ENCODE results near the gene MAPKAP1. TPM values are rescaled to one million over a fixed set of nuclear protein-coding genes. Genes with fewer than 3 reads are reported as not detected.
"Not testable (repeated sequence)": the region's sequence is repeated elsewhere in the genome, so short reads cannot be mapped to it uniquely, and the experiment has no call there.

The MAPKAP1 gene
- total RNA-seq, 1 experiment from 2014 or later = 148 TPM

DNA sequence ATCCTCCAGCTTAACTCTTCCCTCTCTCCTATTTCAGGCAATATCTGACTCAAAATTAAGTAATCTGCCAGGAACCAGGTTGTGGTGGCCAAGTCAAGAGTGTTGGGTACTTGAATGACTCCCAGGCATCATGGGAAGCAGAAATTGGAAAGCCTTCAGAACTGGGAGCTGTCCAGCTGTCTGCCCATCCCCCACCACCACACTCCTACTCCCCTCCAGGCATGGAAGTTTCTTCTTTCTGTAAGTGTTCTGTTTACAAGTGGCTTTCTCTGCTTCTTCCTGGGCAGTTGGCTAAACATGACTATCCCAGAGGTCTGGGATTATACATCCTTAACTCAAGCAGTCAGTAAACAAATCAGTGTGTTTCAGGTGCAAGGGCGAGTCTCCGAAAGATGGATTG is 25.6 kb upstream of the MAPKAP1 start:
- no peak for DNase-seq (ENCODE audit: low read depth)

DNA sequence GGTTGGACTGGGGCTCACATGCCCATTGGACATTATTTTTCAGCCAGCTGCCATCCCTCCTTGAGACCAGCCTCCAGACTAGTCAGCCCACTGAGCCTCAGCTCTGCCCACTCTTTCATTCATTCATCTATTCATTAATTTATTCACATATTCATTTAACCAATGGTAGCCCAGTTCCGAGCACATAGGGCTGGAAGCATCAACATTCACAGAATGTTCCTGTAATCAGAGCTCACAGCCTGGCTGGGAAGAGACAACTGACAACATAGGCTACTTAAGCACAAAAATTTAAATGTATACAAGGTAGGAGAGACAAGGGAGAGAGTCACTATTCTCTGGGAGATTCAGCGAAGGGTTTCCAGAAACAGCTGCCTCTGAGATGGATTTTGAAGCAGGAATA is 23.2 kb upstream of the MAPKAP1 start:
- no peak for DNase-seq (ENCODE audit: low read depth)

DNA sequence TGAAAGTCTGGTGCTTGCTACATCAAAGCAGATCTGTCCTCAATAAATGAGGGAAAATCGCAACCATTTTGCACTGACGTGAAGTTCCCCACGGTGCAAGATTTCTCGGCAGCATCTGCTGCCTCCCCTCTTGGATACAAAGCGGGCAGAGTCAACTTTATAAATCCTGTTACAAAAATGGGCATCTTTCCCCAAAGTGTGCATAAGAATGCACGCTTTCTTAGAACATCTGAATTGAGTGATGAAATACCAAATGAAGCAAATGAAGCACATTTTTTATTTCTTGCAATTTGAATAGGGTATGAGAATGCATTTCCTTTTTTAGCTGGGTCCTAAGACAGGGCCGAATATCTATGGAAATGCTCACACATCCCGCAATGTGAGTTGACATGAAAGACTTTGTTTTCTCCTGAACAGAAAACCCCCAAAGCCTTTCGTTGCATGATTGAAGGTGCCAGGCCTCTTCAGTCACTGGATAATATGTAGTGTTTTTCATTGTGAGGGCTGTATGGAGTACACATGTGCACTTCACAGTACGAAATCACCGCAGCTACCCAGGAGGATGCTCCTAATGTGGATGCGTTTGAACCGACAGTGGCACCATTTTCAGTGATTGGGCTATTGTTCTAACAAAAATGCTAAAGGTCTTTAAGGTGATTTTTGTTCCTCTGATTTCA is 19.6 kb upstream of the MAPKAP1 start:
- DNase-seq (ENCODE audit: low read depth) = no peak

DNA sequence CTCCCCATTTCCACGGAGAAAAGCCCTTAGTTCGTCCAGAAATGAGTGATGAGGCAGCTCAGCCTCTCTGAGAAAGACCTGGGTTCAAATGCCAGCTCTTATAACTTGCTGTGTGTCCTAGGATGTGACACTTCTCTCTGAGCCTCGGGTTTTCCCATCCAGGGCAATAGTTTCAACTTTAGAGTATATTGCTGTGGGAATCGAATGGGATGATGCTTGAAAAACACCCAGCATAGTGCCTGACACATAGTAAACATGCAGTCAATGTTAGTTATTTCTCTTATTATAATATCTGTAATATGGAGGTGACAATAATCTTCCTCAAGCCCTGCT is 430 bp upstream of the MAPKAP1 start:
- no peak for DNase-seq (ENCODE audit: low read depth)

DNA sequence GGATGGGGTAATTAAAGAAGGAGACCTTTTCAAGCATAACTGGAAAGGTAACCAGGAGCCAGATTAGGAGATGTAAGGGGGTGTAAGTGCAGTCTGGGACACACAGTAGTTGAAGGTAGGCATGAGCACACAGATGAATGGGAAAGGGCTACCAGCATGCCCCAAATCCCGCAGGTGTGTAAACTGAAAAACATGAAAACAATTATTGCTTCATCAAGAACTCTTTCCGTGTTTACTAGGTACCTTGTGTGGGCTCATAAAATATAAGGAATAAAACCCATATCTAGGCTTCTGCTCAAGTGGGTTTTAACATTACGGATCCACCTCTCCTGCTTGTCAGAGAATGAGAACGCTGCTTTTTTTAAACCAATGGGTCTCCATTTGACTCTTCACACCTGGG is 1.1 kb downstream of the MAPKAP1 start:
- DNase-seq (ENCODE audit: low read depth) = no peak

DNA sequence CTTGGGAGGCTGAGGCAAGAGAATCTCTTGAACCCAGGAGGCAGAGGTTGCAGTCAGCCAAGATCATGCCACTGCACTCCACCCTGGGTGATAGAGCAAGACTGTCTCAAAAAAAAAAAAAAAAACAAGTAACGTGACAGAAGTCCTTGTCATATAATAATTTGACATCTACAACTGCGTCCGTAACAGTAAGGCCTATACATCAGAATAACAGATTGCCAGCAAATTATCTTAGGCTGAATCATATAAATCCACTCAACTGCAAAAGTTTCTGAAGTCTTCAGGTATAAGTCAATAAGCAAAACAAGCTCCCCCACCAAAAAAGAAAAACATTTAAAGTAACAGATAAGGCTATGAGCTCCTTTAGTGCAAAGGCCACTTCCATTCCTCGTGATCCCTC is 3.3 kb downstream of the MAPKAP1 start:
- no peak for DNase-seq (ENCODE audit: low read depth)

DNA sequence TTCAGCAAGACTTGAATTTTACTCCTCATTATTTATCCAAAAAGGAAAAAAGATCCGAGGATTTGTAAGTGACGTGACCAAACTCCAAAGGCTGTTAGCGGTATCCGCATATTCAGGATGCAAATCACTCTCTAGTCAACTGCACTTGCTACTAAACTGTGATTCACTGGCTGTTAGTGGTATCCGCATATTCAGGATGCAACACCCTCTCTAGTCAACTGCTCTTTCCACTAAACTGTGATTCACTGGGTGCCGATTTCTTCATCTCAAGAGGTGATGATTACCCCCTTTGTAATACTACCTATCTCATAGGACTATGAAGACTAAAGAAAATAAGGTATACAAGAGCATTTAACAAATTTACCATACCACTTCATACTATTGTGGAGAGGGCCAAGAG is 5.7 kb downstream of the MAPKAP1 start:
- DNase-seq (ENCODE audit: low read depth) = peak; percentile 90

DNA sequence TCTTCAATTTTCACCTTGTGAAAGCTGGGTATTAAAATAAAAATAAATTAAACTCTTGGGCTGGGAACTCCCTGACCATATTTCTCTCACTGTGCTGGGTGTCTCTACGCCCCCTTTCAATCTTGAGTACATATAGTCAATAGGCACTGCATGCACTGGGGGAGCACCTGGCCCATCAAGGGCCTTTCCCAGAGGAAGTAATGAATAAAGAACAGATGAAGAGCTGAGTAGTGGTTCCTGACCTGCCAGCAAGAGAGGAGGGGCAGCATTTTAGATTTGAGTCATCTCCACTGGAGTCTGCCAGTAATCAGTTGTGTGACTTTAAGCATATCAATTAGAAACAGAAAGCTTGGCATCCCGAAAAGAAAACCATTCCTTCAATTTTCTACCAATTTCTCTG is 6.2 kb downstream of the MAPKAP1 start:
- peak; percentile 65 for DNase-seq (ENCODE audit: low read depth)

DNA sequence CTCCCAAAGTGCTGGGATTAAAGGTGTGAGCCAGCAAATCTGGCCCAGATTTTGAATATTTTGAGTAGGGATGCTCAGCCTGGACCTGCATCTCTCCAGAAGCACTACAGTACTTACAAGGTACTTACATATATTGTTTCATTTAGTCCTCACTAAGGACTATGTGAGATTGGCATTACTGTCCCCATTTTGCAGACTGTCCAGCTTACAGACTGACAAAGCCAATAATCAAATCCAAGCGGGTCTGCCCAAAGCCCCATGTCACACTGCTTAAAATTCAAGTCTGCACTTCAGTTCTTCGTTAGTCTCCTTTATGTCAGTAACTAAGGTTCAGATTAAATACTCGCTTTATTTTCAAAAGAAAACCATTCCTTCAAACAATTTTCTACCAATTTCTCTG is 7.1 kb downstream of the MAPKAP1 start:
- DNase-seq (ENCODE audit: low read depth) = no peak

DNA sequence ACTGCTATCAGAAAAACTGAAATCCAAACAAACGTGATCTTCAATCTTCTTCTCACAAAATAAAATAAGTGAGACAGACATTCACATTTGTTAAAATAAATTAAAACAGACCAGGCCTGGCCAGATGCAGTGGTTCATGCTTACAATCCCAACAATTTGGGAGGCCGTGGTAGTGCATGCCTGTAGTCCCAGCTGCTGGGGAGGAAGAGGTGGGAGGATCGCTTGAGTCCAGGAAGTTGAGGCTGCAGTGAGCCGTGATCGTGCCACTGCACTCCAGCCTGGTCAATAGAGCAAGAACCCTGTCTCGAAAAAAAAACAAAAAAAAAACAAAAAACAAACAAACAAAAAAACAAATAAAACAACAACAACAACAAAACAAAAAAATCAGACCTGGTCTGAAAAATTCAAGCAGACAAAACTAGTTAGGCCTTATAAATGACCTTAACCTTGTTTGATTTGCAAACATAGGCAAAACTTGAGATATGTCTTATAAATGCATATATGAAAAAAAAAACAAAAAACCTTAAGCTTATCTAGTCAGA is 10.8 kb downstream of the MAPKAP1 start:
- no peak for DNase-seq (ENCODE audit: low read depth)

DNA sequence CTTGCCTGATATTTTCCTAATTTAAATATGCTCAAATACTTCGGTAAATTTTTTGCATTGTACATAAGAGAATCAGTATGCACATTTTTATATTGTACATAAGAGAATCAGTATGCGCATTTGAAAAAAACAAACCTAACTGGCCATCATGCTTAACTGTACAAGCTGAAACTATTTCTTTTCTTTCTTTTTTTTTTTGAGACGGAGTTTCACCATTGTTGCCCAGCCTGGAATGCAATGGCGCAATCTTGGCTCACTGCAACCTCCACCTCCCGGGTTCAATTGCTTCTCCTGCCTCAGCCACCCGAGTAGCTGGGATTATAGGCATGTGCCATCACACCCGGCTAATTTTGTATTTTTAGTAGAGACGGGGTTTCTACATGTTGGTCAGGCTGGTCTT is 11.5 kb downstream of the MAPKAP1 start:
- DNase-seq (ENCODE audit: low read depth) = not testable (repeated sequence)

DNA sequence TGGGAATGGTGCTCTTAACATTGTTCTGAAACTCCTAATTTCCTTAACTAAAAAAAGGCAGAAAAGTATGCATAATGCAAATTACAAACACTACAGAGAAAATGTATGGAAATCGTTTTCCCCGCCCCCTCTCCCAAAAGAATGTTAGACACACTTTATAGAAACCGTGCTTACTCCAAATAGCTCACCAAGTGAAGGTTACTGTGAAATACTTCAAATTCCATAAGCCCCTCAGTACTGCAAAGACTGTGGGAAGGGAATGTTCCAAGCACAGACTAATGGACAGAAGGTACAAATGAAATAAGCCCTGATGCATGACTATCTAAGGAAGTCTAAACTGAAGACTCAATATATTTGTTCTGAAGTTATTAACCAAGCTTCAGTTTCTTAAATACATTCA is 12.5 kb downstream of the MAPKAP1 start:
- DNase-seq (ENCODE audit: low read depth) = peak; percentile 66

DNA sequence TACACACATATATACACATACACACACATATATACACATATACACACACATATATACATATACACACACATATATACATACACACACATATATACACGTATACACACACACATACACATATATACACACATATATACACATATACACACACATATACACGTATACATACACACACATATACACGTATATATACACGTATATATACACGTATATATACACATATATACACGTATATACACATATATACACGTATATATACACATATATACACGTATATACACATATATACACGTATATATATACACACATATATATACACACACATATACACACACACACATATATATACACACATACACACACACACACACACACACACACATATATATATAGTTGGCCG is 13.5 kb downstream of the MAPKAP1 start:
- not testable (repeated sequence) for DNase-seq (ENCODE audit: low read depth)

DNA sequence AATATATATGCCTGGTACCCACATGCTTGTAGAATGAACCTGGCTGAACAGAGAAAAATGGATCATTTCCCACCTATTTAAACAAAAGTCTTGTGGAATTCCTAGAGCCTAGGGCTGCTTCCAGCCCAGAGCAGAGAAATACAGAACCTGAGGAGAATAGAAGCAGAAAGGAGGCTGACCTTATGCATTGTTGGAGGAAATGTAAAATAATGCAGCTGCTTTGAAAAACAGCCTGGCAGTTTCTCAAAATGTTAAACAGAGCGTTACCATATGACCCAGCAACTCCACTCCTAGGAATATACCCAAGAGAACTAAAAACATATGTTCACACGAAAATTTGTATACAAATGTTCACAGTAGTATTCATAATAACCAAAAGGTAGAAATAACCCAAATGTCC is 15.1 kb downstream of the MAPKAP1 start:
- no peak for DNase-seq (ENCODE audit: low read depth)

DNA sequence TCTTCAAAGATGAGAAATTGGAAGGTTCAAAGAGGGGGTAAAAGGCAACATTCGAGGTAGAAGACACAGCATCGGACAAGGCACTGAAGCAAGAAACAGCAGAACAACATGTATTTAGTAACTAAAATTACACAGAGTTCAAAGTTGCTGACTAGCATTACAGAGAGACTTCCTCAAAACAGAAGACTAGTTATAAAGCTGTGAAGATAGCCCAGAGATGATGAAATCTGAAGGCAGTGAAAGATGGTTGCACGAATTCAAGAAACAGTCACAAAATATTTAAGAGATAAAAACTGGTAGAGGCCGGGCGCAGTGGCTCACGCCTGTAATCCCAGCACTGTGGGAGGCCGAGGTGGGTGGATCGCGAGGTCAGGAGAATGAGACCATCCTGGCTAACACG is 16.3 kb downstream of the MAPKAP1 start:
- DNase-seq (ENCODE audit: low read depth) = no peak

DNA sequence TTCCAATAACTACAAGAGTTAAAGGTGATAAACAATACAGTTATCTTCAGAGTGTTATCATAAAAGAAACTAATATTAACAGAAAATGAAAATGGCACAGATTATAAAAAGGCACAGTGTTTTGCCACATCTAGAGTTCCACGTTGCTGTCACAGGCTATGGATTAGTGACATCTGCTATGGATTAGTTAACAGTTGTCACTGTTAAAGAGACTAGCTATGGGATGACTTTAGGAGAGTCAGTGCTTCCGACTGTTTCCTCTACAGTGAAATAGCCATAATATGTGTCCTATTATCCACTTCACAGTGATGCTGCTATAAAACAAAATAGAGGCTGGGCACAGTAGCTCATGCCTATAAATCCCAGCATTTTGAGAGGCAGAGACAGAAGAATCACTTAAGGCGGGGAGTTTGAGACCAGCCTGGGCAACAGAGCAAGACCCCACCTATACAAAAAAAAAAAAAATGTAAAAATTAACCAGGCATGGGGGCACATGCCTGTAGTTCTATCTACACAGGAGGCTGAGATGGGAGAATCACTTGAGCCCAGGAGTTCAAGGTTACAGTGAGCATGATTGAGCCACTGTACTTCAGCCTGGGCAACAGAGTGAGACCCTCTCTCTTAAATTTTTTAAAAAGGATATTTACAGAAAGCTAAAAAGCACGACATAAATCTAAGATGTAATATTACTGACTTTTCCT is 19.7 kb downstream of the MAPKAP1 start:
- no peak for DNase-seq (ENCODE audit: low read depth)

DNA sequence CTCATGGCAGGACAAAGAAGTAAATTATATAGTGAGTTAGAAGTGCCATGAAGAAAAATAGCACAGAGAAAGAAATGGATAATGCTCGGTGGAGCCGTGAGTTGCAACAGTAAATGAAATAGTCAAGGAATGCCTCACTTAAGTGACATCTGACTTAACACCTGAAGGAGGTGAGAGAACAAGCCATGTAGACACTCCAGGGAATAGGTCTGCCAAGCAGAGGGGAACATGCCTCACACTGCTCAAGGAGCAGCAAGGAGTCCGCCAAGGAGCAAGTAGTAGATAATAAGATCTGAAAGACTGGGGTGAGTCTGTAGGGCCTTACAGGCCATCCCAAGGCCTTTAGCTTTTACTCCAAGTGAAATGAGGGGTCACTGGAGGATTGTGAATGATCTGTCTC is 21.8 kb downstream of the MAPKAP1 start:
- DNase-seq (ENCODE audit: low read depth) = no peak

DNA sequence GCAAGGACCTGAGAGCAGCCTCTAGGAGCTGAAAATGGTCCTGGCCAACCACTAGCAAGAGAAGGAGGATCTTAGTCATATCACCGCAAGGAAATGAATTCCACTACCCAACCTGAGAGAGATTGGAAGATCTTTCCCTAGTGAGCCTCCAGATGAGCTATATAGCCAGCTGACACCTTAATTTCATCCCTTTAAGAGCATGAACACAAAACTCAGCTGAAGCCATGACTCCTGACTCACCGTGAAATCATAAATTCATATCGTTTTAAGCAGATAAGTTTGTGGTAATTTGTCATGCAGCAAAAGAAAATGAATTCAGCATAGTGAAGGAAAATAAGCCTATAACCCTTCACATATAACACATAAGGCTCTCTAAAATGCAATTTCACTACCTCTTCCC is 23.5 kb downstream of the MAPKAP1 start:
- DNase-seq (ENCODE audit: low read depth) = peak; percentile 90

DNA sequence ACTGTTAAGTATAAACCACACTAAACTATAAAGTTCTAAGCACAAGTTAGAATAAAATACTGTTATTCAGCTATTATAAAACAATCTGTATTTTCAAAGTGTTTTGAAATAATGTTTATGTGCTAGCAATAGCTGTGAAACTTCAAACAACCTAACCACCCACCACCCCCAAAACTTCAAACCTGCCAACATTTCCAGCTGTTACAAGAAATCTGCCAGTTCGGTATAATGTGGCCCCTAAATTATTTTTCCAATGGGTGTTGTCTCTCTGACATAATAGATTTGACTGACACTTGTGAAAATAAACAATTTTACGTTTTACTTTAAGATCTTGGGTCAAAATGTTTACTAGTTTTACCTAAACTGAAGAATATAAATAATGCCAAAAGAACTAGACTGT is 24.7 kb downstream of the MAPKAP1 start:
- peak; percentile 54 for DNase-seq (ENCODE audit: low read depth)

DNA sequence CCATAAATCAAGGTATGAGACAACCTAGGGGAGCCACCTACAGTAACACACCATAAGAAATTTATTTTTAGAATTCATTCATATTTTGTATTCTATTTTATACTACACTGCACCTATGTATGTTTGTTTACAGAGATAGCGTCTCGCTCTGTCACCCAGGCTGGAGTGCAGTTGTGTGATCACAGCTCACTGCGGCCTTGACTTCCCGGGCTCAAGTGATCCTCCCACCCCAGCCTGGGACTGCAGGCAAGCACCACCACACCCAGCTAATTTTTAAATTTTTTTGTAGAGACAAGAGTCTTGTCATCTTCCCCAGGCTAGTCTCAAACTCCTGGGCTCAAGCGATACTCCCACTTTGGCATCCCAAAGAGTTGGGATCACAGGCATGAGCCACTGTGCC is 25.4 kb downstream of the MAPKAP1 start:
- DNase-seq (ENCODE audit: low read depth) = no peak

DNA sequence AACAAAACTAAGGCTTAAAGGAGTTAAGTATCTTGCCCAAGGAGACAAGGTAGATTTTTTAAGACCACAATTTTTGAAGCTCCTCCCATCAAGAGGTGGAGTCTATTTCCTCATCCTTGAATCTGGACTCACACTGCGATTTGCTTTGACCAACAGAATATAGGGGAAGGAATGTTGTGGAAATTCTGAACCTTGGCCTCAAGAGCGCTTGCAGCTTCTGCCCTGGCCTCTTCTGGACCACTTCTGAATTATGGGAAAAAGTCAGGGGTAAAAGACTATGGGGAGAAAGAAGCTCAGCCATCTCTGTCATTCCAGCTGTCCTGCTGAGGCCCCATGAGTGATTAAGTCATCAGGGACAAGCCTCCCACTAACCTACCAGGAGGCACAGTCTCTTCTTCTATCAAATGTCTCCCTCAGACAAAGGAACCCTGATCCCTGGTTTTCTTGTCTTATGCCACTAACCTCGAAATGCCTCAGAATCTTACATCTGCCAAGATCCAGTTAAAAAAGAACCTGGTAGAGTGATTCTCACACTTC is 25.9 kb downstream of the MAPKAP1 start:
- DNase-seq (ENCODE audit: low read depth) = peak; percentile 35

DNA sequence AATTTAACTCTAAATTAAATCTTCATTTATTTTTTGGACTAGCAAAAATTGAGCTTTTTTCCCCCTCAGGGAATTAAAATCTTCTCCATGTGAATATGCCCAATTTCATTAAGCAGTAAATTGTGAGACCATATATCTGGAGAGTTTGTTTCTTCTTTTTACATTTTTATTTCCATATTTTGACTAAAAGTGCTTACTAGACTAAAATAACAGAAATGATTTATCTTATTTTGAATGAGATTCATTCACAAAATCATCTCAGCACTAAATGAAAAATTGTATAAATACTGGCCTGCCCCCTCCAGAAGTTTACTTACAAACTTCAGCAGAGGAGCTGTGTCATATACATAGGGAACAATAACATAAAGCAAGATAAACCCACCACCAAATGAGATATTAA is 26.6 kb downstream of the MAPKAP1 start:
- no peak for DNase-seq (ENCODE audit: low read depth)

DNA sequence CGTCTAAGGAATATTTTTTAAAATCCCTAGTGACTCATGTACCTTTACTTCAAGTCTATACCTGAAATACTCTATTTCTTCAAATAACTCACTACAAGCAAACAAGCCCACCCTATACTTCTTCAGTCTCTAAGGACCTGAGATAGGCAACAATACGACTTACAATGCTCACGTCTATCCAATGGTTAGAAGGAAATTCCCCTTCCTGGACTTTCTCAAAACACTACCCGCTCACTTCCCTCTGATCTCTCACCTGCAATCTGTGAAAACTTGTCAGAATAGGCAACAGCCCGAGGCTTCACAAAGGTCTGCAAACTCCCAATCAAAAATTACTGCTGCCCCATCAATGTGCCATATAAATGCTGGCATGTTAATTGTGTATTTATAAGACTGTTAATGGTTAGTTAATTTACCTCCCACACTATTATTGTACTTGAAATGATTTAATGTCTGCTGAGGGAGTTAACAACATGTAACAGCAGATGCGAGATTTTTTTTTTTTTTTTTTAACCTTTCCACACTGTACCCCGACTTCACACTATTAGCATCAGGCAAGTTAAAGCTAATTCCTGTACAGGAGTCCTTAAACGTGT is 27.3 kb downstream of the MAPKAP1 start:
- no peak for DNase-seq (ENCODE audit: low read depth)

All from LHCN-M2 (cell line).